ENCODE results near the gene CCDC92.

The CCDC92 gene

GRCh38 chr12:123972457-123973401 lies at the start of gene CCDC92, which contains the start of gene ZNF664:
TSS of gene CCDC92 (minus strand) at chr12:123972831. CDS start at chr12:123944305, 28,526 bp downstream.
TSS of gene ZNF664 (plus strand) at chr12:123973215. CDS start at chr12:124012145, 38,930 bp downstream.
- peak; percentile 83 for DNase-seq (ENCODE audit: low read depth)

- no peak for DNase-seq (ENCODE audit: low read depth)
Measured at GRCh38 chr12:124022161-124022560, 49.5 kb upstream of the CCDC92 start.

- no peak for DNase-seq (ENCODE audit: low read depth)
Measured at GRCh38 chr12:124021007-124021406, 48.4 kb upstream of the CCDC92 start.

GRCh38 chr12:124020514-124020949 lies 47.9 kb upstream of the CCDC92 start:
- peak; percentile 60 for DNase-seq (ENCODE audit: low read depth)

GRCh38 chr12:124019115-124019514 lies 46.5 kb upstream of the CCDC92 start:
- no peak for DNase-seq (ENCODE audit: low read depth)

GRCh38 chr12:124018539-124018938 lies 45.9 kb upstream of the CCDC92 start:
- DNase-seq (ENCODE audit: low read depth), result no peak

GRCh38 chr12:124017064-124017463 lies 44.4 kb upstream of the CCDC92 start:
- DNase-seq (ENCODE audit: low read depth), result no peak

GRCh38 chr12:124015494-124016461 lies 43.1 kb upstream of the CCDC92 start:
- DNase-seq (ENCODE audit: low read depth), result no peak

GRCh38 chr12:124013073-124013472 lies 40.4 kb upstream of the CCDC92 start:
- no peak for DNase-seq (ENCODE audit: low read depth)

GRCh38 chr12:124011435-124012115 lies 38.9 kb upstream of the CCDC92 start:
- no peak for DNase-seq (ENCODE audit: low read depth)

GRCh38 chr12:124010687-124011086 lies 38.1 kb upstream of the CCDC92 start:
- DNase-seq (ENCODE audit: low read depth), result no peak

- DNase-seq (ENCODE audit: low read depth), result no peak
Measured at GRCh38 chr12:124009781-124010180, 37.1 kb upstream of the CCDC92 start.

- DNase-seq (ENCODE audit: low read depth), result no peak
Measured at GRCh38 chr12:124008595-124008994, 36.0 kb upstream of the CCDC92 start.

GRCh38 chr12:124007826-124008570 lies 35.4 kb upstream of the CCDC92 start:
- DNase-seq (ENCODE audit: low read depth), result no peak

GRCh38 chr12:124006846-124007713 lies 34.4 kb upstream of the CCDC92 start:
- DNase-seq (ENCODE audit: low read depth), result no peak

GRCh38 chr12:124006085-124006845 lies 33.6 kb upstream of the CCDC92 start:
- no peak for DNase-seq (ENCODE audit: low read depth)

GRCh38 chr12:124004233-124004875 lies 31.7 kb upstream of the CCDC92 start:
- DNase-seq (ENCODE audit: low read depth), result no peak

GRCh38 chr12:124002654-124003053 lies 30.0 kb upstream of the CCDC92 start:
- no peak for DNase-seq (ENCODE audit: low read depth)
